Measurements from ENCODE around the gene DMAC1.

GRCh38 chr9:7783635-7784063 lies 15.9 kb downstream of the DMAC1 start:
- no peak for TF ChIP-seq POLR2A (IDR thresholded peaks at IDR 0.05; ENCODE audit: extremely low read depth, insufficient read length)
- TF ChIP-seq CTCF (IDR thresholded peaks at IDR 0.05; ENCODE audit: low read depth, low read length), result no peak
- no peak for TF ChIP-seq MYC (IDR thresholded peaks at IDR 0.05; ENCODE audit: low read depth, low read length)
- no peak for TF ChIP-seq MAX (IDR thresholded peaks at IDR 0.05; ENCODE audit: low read depth, low read length)

All from NB4 (cell line).